BLaER1 (cell line): ENCODE results near the gene CEBPA.

Experiments
- H3K27ac ChIP-seq: shearing (Covaris generic); formaldehyde crosslinking; 2 replicates; pipeline ENCODE4 v1.8.1; 2022
- H3K27me3 ChIP-seq: shearing (Covaris generic); formaldehyde crosslinking; 2 replicates; pipeline ENCODE4 v1.8.1; 2022
- H3K36me3 ChIP-seq: shearing (Covaris generic); formaldehyde crosslinking; 2 replicates; pipeline ENCODE4 v1.8.1; 2022
- H3K4me1 ChIP-seq: shearing (Covaris generic); formaldehyde crosslinking; 2 replicates; pipeline ENCODE4 v1.8.1; 2022
- H3K4me2 ChIP-seq: shearing (Covaris generic); formaldehyde crosslinking; 2 replicates; pipeline ENCODE4 v1.8.1; 2022
- H3K4me3 ChIP-seq: shearing (Covaris generic); formaldehyde crosslinking; 2 replicates; pipeline ENCODE4 v1.8.1; 2022
- H3K9ac ChIP-seq: shearing (Covaris generic); formaldehyde crosslinking; 2 replicates; pipeline ENCODE4 v1.8.1; 2022
- H3K9me3 ChIP-seq: shearing (Covaris generic); formaldehyde crosslinking; 2 replicates; pipeline ENCODE4 v1.8.1; 2022
- H4K20me1 ChIP-seq: shearing (Covaris generic); formaldehyde crosslinking; 2 replicates; pipeline ENCODE4 v1.8.1; 2022
- Cebpa-rat ChIP-seq: shearing (Covaris generic); IDR thresholded peaks from 2 replicates; pipeline ENCODE4 v1.8.1; 2022

CEBPA gene

GRCh38 chr19:33310606-33311325 lies 8.4 kb upstream of the CEBPA start:
- H3K36me3 ChIP-seq, result no peaks in the 10 kb centered on the region
- TF ChIP-seq Cebpa-rat, result no peak
- H3K4me2 ChIP-seq, result no peak overlapping the region
- no peaks in the 10 kb centered on the region for H4K20me1 ChIP-seq
- peaks cover 2% of the 10 kb centered on the region; the same call in 1 of the 2 replicates for H3K27me3 ChIP-seq
- H3K4me1 ChIP-seq, result peaks cover 5% of the 10 kb centered on the region; the same call in 1 of the 2 replicates
- no peak overlapping the region for H3K9ac ChIP-seq
- H3K9me3 ChIP-seq, result no peaks in the 10 kb centered on the region
- H3K27ac ChIP-seq, result no peak overlapping the region
- H3K4me3 ChIP-seq, result no peak overlapping the region

DNA sequence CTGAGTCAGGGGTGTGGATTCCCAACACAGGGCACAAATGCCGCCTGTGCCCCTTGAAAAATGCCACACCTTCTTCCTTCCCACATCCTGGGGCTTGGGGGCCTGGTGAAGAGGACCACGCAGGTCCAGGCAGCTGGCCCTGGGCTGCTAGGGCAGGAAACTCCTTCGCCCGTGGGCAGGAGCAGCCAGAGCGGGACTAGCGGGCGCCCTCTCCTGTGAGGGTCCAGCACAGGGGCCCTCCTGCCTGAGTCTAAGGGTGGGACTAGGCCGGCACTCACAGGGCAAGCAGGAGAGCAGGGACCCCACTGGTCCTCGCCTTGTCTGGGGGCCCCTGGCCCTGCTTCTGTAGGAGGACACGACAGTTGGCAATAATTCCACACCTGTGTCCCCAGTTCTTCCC lies 7.5 kb upstream of the CEBPA start:
- no peak overlapping the region for H3K27ac ChIP-seq

GRCh38 chr19:33306853-33307792 lies 4.8 kb upstream of the CEBPA start:
- Histone ChIP-seq H3K4me1 (peaks cover 15% of the 10 kb centered on the region), H3K9me3 (no peaks in the 10 kb centered on the region), H3K27me3 (peaks cover 24% of the 10 kb centered on the region), H4K20me1 (no peaks in the 10 kb centered on the region), H3K36me3 (no peaks in the 10 kb centered on the region), H3K27ac (no peak overlapping the region), H3K9ac (no peak overlapping the region), H3K4me2 (no peak overlapping the region), H3K4me3 (no peak overlapping the region)
- no peak for TF ChIP-seq Cebpa-rat

More for the DNA sequence above, 7.5 kb upstream of the CEBPA start:
- peaks cover 5% of the 10 kb centered on the region; the same call in 1 of the 2 replicates for H3K4me1 ChIP-seq
- H3K27me3 ChIP-seq, result peaks cover 5% of the 10 kb centered on the region; the same call in 1 of the 2 replicates
- H3K4me2 ChIP-seq, result no peak overlapping the region
- no peaks in the 10 kb centered on the region for H3K9me3 ChIP-seq
- no peak overlapping the region for H3K4me3 ChIP-seq
- no peaks in the 10 kb centered on the region for H3K36me3 ChIP-seq
- no peak overlapping the region for H3K9ac ChIP-seq
- H4K20me1 ChIP-seq, result no peaks in the 10 kb centered on the region
- no peak for TF ChIP-seq Cebpa-rat

- no peak for TF ChIP-seq Cebpa-rat
- Histone ChIP-seq H3K4me3 (no peak overlapping the region), H3K36me3 (no peaks in the 10 kb centered on the region), H3K27ac (no peak overlapping the region), H3K27me3 (peaks cover 33% of the 10 kb centered on the region), H3K9ac (no peak overlapping the region), H3K9me3 (no peaks in the 10 kb centered on the region), H3K4me1 (peaks cover 21% of the 10 kb centered on the region), H3K4me2 (no peak overlapping the region), H4K20me1 (peaks cover 9% of the 10 kb centered on the region)
These were observed 3.9 kb upstream of the CEBPA start for GRCh38 chr19:33306191-33306590.

DNA sequence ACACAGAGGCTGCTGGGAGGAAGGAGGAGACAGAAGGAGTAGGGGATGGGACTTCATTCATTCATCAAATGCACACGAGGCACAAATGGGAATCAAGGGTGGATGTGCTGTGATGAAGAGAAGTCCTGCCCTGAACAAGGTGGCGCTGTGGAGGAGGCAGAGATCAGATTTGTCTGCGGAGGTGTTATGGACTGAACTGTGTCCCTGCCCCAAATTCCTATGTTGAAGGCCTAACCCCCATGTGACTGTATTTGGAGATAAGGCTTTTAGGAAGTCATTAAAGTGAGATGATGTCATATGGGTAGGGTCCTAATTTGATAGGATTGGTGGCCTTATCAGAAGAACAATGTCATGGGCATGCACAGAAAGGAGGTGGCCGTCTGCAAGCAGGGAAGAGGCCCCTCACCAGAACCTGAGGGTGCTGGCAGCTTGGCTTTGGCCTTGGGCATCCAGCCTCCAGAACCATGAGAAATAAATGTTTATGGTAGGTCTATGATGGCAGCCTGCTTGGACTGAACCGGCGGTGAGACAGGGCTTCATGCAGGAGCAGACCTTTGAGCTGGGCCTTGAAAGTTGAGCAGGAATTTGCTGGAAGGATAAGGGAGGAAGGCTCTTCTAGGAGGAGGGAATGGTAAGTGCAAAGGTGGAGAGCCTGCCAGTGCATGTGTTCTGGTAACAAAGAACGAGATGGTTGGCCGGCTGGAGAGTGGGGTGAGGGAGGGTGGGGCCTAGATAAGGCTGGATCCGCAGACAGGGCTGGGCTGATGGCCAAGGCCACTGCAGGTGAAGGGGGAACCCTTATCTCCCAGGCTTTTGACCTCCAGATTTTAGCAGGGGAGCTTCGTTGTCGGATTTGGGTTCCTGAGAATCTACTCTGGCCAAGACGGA lies 2.7 kb upstream of the CEBPA start:
- Histone ChIP-seq H3K9ac (no peak overlapping the region), H3K27me3 (peaks cover 45% of the 10 kb centered on the region), H3K4me2 (no peak overlapping the region), H3K27ac (no peak overlapping the region), H3K4me1 (peaks cover 32% of the 10 kb centered on the region), H3K4me3 (no peak overlapping the region), H4K20me1 (peaks cover 21% of the 10 kb centered on the region), H3K9me3 (no peaks in the 10 kb centered on the region), H3K36me3 (no peaks in the 10 kb centered on the region)
- TF ChIP-seq Cebpa-rat, result no peak

DNA sequence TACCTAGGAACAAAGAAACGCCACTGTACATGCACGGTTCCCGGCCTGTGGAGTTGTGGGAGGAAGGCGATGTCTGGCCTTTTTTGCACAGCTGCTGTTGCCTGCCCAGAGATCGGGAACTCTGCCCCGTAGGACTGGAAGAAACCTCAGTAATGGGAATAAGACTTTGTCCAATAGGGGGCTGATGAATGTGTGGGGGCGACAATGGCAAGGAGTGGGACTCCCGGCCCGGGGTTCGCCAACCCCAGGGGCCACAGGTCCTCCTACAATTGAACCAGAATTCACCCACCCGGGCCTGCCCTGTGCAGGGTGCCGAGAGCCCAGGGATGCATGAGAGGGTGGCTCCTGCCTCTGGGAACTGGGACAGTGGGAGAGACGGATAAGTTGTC lies 2.0 kb upstream of the CEBPA start:
- TF ChIP-seq Cebpa-rat, result no peak
- Histone ChIP-seq H3K4me2 (peak overlapping the region; percentile 99), H3K9ac (no peak overlapping the region), H3K36me3 (no peaks in the 10 kb centered on the region), H4K20me1 (peaks cover 27% of the 10 kb centered on the region), H3K27me3 (peaks cover 52% of the 10 kb centered on the region), H3K27ac (no peak overlapping the region), H3K9me3 (no peaks in the 10 kb centered on the region), H3K4me1 (peaks cover 33% of the 10 kb centered on the region), H3K4me3 (no peak overlapping the region)

GRCh38 chr19:33303791-33304345 lies 1.5 kb upstream of the CEBPA start:
- H3K9ac ChIP-seq, result peak overlapping the region; percentile 88
- peaks cover 38% of the 10 kb centered on the region for H3K4me1 ChIP-seq
- H3K27ac ChIP-seq, result peak overlapping the region; percentile 87
- peak overlapping the region; percentile 99 for H3K4me2 ChIP-seq
- peaks cover 32% of the 10 kb centered on the region for H4K20me1 ChIP-seq
- peak overlapping the region; percentile 88 for H3K4me3 ChIP-seq
- TF ChIP-seq Cebpa-rat, result no peak
- H3K36me3 ChIP-seq, result no peaks in the 10 kb centered on the region
- H3K27me3 ChIP-seq, result peaks cover 57% of the 10 kb centered on the region
- no peaks in the 10 kb centered on the region for H3K9me3 ChIP-seq

DNA sequence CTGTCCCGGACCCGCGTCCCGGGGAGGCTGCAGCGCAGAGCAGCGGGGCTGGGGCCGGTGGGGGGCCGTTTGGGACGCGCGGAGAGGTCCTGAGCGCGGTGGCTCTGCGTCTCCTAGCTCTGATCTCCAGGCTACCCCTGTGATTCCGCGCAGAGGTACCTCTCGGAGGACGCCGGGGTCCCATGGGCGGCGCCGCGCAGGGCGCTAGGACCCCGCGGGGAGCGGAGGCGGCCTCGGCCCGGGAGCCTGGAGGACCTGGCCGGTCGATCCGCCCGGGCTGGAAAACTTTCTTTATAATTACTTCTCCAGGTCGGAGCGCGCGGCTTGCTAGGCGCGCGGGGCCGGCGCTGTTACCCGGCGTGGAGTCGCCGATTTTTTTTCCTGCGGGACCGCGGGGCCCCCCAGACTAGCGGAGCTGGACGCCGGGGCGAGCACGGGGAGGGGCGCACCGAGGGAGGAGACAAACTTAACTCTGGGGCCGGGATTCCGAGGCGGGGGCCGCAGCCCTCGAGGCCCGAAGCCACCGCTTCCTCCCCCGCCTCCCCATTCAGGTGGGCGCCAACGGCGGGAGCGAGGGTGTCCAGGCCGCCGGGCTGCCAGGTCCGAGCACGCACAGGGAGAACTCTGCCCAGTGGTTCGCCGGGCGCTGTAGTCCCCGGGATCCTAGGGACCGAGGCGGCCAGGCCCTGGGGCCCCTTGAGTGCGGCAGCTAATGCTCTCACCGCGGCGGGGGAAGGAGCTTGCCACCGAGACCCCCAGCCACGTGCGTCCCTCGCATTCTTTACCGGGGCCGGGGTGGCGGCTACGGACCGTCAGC lies 848 bp upstream of the CEBPA start:
- Histone ChIP-seq H3K4me2 (peak overlapping the region; percentile 99), H3K9me3 (no peaks in the 10 kb centered on the region), H3K27ac (peak overlapping the region; percentile 87), H3K36me3 (no peaks in the 10 kb centered on the region), H3K4me1 (peaks cover 45% of the 10 kb centered on the region), H3K27me3 (peaks cover 61% of the 10 kb centered on the region), H3K9ac (peak overlapping the region; percentile 88), H4K20me1 (peaks cover 36% of the 10 kb centered on the region), H3K4me3 (peak overlapping the region; percentile 88)
- no peak for TF ChIP-seq Cebpa-rat
